RWPE1 (cell line): ENCODE results near the gene SLC39A13.

Source experiments
- CTCF ChIA-PET: fragments of 350-600 bp; sonication (Branson Sonifier 250); formaldehyde crosslinking; extraction: SDS; loops from one replicate; lab custom pipeline; 2021; lab: Yijun Ruan, JAX
- POLR2A ChIA-PET: fragments of 400-600 bp; formaldehyde crosslinking; extraction: SDS; loops from one replicate; lab custom pipeline; 2020; ENCODE audit warnings: antibody characterized with exemption; ENCODE audit not compliant: low non-redundant PET; lab: Yijun Ruan, JAX
- DNase-seq: peaks from one replicate; pipeline ENCODE4 v3.0.0; 2012; ENCODE audit warnings: low spot score
- H3K27ac ChIP-seq: fragments of 450-650 bp; 2 replicates; pipeline ENCODE4 v1.5.1; 2017
- CTCF ChIP-seq: fragments of 450-650 bp; conservative IDR thresholded peaks from 2 replicates; pipeline ENCODE4 v1.5.1; 2017; ENCODE audit warnings: low read depth, mild to moderate bottlenecking

The SLC39A13 gene

GRCh38 chr11:47434011-47434786, 25.8 kb downstream of the SLC39A13 start:
- TF ChIP-seq CTCF: no peak
- no peak for DNase-seq
- CTCF ChIA-PET: interaction anchor here (0.5 kb wide), 1 partner anchor 25 kb away, joined by 3 read pairs; no protein-coding TSS in a partner anchor
- POLR2A ChIA-PET: no interaction called here
- peak overlapping the region; percentile 44 for H3K27ac ChIP-seq

GRCh38 chr11:47435687-47436086, 27.3 kb downstream of the SLC39A13 start:
- ChIA-PET POLR2A (no interaction called here), CTCF (no interaction called here)
- no peak for TF ChIP-seq CTCF
- no peak overlapping the region for H3K27ac ChIP-seq
- DNase-seq: no peak

GRCh38 chr11:47436726-47437125, 28.3 kb downstream of the SLC39A13 start:
- no peak for TF ChIP-seq CTCF
- CTCF ChIA-PET: interaction anchor here (0.5 to 0.7 kb wide), 2 partner anchors 14 to 125 kb away, joined by 3 to 4 read pairs; no protein-coding TSS in a partner anchor
- DNase-seq: no peak
- no peak overlapping the region for H3K27ac ChIP-seq
- POLR2A ChIA-PET: no interaction called here

GRCh38 chr11:47437218-47437745, 28.9 kb downstream of the SLC39A13 start:
- TF ChIP-seq CTCF: no peak
- no peak overlapping the region for H3K27ac ChIP-seq
- no peak for DNase-seq
- POLR2A ChIA-PET: no interaction called here
- CTCF ChIA-PET: interaction anchor here (0.5 kb wide), 1 partner anchor 13 kb away, joined by 3 read pairs; no protein-coding TSS in a partner anchor

GRCh38 chr11:47437746-47438418, 29.5 kb downstream of the SLC39A13 start:
- TF ChIP-seq CTCF: no peak
- no peak overlapping the region for H3K27ac ChIP-seq
- POLR2A ChIA-PET: no interaction called here
- no peak for DNase-seq
- CTCF ChIA-PET: interaction anchor here (0.6 kb wide), 1 partner anchor 192 kb away, joined by 3 read pairs; no protein-coding TSS in a partner anchor

- CTCF ChIA-PET: interaction anchor here (0.6 kb wide), 1 partner anchor 191 kb away, joined by 3 read pairs; no protein-coding TSS in a partner anchor
- no peak for TF ChIP-seq CTCF
- POLR2A ChIA-PET: no interaction called here
- H3K27ac ChIP-seq: no peak overlapping the region
- DNase-seq: no peak
These were observed 30.3 kb downstream of the SLC39A13 start for GRCh38 chr11:47438721-47439120.
